ENCODE measurements around the gene CERK. TPM values are rescaled to one million over a fixed set of nuclear protein-coding genes. Genes with fewer than 3 reads are reported as not detected.
A peak's percentile ranks its signal among the peaks of the same experiment; 100 is the strongest.

Gene CERK
- total and polyA plus RNA-seq, 7 donors: 13.0 to 38.1 (median 26.9) TPM

DNA sequence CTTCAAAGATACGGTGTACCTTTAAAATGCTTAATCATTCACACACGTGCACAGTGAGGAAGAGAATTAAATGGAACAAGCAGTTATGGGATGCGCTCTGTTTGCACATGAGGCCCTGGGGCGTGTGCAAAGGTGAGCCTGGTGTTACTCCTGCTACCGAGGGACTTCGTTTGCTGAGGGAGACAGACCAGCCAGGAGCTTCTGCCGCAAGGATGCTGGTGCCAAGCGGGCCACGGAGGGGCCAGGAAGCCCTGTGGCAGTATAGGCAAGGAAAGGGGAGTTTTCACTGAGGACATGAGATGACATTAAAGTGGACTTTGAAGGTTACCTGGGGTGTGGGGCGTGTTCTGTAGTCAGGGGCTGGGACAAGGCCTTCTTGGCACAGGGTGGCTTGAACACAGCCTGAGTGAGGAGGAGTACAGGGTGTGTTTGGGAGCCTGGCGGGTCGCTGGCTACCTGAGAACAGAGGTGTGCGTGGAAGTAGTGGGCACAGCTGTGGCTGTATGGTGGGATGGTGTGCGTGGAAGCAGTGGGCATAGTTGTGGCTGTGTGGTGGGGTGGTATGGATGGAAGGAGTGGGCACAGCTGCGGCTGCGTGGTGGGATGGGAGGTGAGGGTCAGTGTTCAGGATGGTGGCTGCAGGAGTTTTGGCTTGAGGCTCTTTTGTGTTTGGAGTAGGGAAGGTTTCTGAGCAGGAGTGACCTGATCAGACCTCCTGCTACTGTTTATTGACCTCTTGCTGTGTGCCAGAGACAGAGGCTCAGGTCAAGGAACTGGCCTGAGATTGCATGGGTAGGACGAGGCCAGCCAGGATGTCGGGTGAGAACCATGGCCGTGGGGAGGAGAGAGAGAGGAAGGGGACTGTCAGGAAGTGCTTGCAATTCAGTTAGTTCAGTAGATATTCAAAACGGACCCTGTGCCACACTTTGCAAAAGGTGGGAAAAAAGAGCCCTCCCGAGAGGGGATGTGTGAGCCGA, 38.1 kb upstream of the CERK start:
- Histone ChIP-seq H3K9me3 (no peaks in the 10 kb centered on the region), H3K27ac (no peak overlapping the region), H3K4me3 (no peak overlapping the region), H3K4me1 (peaks cover 26% of the 10 kb centered on the region), H3K36me3 (ENCODE audit: insufficient read depth in 1 of 2, low read depth in 1 of 2) (no peaks in the 10 kb centered on the region), H3K27me3 (ENCODE audit: insufficient read depth in 3 of 3, low read length in 2 of 3) (no peaks in the 10 kb centered on the region)
- DNase-seq (no peak), ATAC-seq (no peak)
- TF ChIP-seq, protein P1, sequence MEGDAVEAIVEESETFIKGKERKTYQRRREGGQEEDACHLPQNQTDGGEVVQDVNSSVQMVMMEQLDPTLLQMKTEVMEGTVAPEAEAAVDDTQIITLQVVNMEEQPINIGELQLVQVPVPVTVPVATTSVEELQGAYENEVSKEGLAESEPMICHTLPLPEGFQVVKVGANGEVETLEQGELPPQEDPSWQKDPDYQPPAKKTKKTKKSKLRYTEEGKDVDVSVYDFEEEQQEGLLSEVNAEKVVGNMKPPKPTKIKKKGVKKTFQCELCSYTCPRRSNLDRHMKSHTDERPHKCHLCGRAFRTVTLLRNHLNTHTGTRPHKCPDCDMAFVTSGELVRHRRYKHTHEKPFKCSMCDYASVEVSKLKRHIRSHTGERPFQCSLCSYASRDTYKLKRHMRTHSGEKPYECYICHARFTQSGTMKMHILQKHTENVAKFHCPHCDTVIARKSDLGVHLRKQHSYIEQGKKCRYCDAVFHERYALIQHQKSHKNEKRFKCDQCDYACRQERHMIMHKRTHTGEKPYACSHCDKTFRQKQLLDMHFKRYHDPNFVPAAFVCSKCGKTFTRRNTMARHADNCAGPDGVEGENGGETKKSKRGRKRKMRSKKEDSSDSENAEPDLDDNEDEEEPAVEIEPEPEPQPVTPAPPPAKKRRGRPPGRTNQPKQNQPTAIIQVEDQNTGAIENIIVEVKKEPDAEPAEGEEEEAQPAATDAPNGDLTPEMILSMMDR (IDR thresholded peaks at IDR 0.05): no peak
- intact Hi-C loops (cut with DNase I): no loop called here
- WGBS, 3 donors: 86 to 87% (median 86%) methylated on average over 22 of the region's 22 CpGs

DNA sequence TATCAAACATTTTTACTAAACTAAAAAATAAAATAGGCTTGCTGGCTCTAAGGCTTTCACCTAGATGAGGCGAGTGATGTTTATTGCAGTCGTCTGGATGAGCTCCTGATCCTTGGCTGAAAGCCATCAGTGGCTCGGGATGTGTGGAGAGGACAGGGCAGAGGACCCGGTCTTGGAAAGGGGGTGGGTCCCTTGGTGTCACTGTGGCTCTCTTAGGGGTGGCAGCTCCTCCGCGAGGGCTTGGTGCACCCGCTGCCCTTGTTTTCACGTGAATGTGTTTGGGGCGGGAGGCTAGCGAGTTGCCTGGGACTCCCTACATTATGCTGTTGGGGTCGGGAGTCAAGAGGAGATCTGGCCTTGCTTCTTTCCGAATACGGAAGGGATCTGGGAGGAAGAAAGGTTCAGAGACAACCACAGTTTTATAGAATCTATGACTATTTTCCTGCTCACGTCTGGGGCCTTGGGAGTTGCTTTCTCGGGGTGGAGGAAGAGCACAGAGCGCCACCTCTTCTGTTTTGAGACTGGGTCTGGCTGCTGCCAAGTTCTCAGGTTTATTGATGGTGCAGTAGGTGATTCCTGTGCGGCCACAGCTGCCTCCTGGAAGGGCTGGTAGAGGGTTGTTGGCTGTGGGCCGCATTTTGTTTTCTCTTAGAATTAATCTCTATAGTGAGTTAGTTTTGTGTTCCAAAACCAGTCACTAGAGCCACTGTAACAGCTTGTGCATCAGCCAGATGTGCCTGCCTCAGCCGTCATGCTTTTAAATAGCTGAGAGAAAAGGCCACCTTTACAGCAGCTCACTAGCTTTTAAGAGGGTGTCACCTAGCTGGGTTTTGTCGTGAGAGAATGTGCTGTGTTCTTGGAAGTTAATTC, 37.2 kb upstream of the CERK start:
- 76 to 81% (median 80%) methylated on average over 20 of the region's 20 CpGs for WGBS, 3 donors
- DNase-seq: no peak
- Histone ChIP-seq H3K27me3 (ENCODE audit: insufficient read depth in 3 of 3, low read length in 2 of 3) (no peaks in the 10 kb centered on the region), H3K9me3 (no peaks in the 10 kb centered on the region), H3K27ac (no peak overlapping the region), H3K4me3 (no peak overlapping the region), H3K36me3 (ENCODE audit: insufficient read depth in 1 of 2, low read depth in 1 of 2) (no peaks in the 10 kb centered on the region), H3K4me1 (peaks cover 31% of the 10 kb centered on the region)
- intact Hi-C loops (cut with DNase I): no loop called here
- no peak for ATAC-seq
- TF ChIP-seq, protein P1 (IDR thresholded peaks at IDR 0.05): no peak

GRCh38 chr22:46774253-46774979, 36.4 kb upstream of the CERK start:
- Histone ChIP-seq H3K36me3 (ENCODE audit: insufficient read depth in 1 of 2, low read depth in 1 of 2) (no peaks in the 10 kb centered on the region), H3K4me1 (peaks cover 39% of the 10 kb centered on the region), H3K9me3 (no peaks in the 10 kb centered on the region), H3K27me3 (ENCODE audit: insufficient read depth in 3 of 3, low read length in 2 of 3) (no peaks in the 10 kb centered on the region), H3K27ac (peak overlapping the region; percentile 74), H3K4me3 (no peak overlapping the region)
- TF ChIP-seq, protein P1 (IDR thresholded peaks at IDR 0.05): no peak
- intact Hi-C loops (cut with DNase I): no loop called here
- no peak for ATAC-seq
- 81 to 87% (median 85%) methylated on average over 24 of the region's 24 CpGs for WGBS, 3 donors
- no peak for DNase-seq

DNA sequence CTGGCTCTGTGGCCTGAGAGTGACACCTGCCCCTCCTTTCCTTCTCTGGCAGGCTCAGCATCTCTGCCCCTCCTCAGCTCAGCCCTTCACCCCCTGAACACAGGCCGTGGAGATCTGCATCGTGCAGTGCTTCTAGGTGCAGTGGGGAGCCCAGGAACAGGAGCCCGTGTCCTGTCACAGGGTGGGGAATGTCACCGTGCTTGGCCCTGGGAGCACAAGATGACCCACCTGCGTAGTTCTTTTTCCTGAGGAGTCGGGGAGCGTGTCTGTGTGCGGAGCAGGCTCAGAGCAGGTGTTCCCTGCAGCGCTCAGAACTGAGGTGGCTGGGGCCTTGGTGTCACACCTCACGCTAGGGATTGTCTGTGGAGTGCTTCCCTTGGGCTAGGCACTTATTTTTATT, 35.0 kb upstream of the CERK start:
- Histone ChIP-seq H3K27me3 (ENCODE audit: insufficient read depth in 3 of 3, low read length in 2 of 3) (no peaks in the 10 kb centered on the region), H3K36me3 (ENCODE audit: insufficient read depth in 1 of 2, low read depth in 1 of 2) (no peaks in the 10 kb centered on the region), H3K27ac (peak overlapping the region; percentile 74), H3K9me3 (no peaks in the 10 kb centered on the region), H3K4me1 (peaks cover 50% of the 10 kb centered on the region), H3K4me3 (no peak overlapping the region)
- intact Hi-C loops (cut with DNase I): no loop called here
- ATAC-seq (no peak), DNase-seq (no peak)
- TF ChIP-seq, protein P1 (IDR thresholded peaks at IDR 0.05): no peak
- 83 to 90% (median 85%) methylated on average over 10 of the region's 10 CpGs for WGBS, 3 donors

All from psoas muscle (tissue), 8 donors.